NB4 (cell line): Measurements from ENCODE around the gene TLE2.

Experiments used
- CTCF ChIP-seq: IDR thresholded peaks from one replicate; pipeline ENCODE4 v1.5.1; 2012; ENCODE audit warnings: low read depth, low read length
- MAX ChIP-seq: IDR thresholded peaks from 2 replicates; pipeline ENCODE4 v1.6.1; 2011; ENCODE audit warnings: low read depth, low read length
- MYC ChIP-seq: IDR thresholded peaks from 2 replicates; pipeline ENCODE4 v1.6.1; 2011; ENCODE audit warnings: low read depth, low read length
- POLR2A ChIP-seq: IDR thresholded peaks from 2 replicates; pipeline ENCODE4 v1.6.1; 2011; ENCODE audit warnings: mild to moderate bottlenecking; ENCODE audit not compliant: insufficient read length; ENCODE audit errors: extremely low read depth

GRCh38 chr19:3066482-3067049 is 37.5 kb upstream of the TLE2 start:
- no peak for TF ChIP-seq POLR2A
- no peak for TF ChIP-seq CTCF
- no peak for TF ChIP-seq MAX
- no peak for TF ChIP-seq MYC
